Common myeloid progenitor, CD34-positive (primary cell): Measurements from ENCODE around the gene VPS13D.
A peak's percentile ranks its signal among the peaks of the same experiment; 100 is the strongest.

Experiments
- CTCF ChIA-PET: fragments of 350-600 bp; sonication (Branson Sonifier 250); formaldehyde crosslinking; loops from one replicate; lab custom pipeline; 2021; ENCODE audit warnings: antibody characterized with exemption; lab: Charles Lee
- POLR2A ChIA-PET: fragments of 350-600 bp; sonication (Branson Sonifier 250); formaldehyde crosslinking; loops from one replicate; lab custom pipeline; 2021; ENCODE audit warnings: antibody characterized with exemption; lab: Charles Lee
- DNase-seq, 3 donors: peaks; one replicate each; pipeline versions ENCODE4 v3.0.0 to v3.0.0-alpha.2; 2013
- H3K27ac ChIP-seq, 2 experiments: 1 replicate in 1 of 2; 2 replicates in 1 of 2; pipeline ENCODE4 v1.7.0; 2013; ENCODE audit warnings: inconsistent platforms in 2 of 2, low read length in 2 of 2, mild to moderate bottlenecking in 2 of 2, low read depth in 1 of 2, moderate library complexity in 1 of 2; ENCODE audit not compliant: severe bottlenecking in 2 of 2, insufficient read depth in 1 of 2, poor library complexity in 1 of 2
- H3K27me3 ChIP-seq, 5 experiments: replicated peaks in 2 of 5; 1 replicate in 3 of 5; 2 replicates in 2 of 5; pipeline versions ENCODE4 v1.6.1 to v1.7.0; 2013; ENCODE audit warnings: low read length in 4 of 5, mild to moderate bottlenecking in 2 of 5, moderate library complexity in 2 of 5, inconsistent platforms in 1 of 5; ENCODE audit not compliant: insufficient read depth in 5 of 5, control insufficient read depth in 4 of 5
- H3K36me3 ChIP-seq, 4 experiments: 1 replicate in 2 of 4; 2 replicates in 2 of 4; pipeline versions ENCODE4 v1.6.1 to v1.7.0; 2013; ENCODE audit warnings: low read length in 3 of 4, control low read depth in 1 of 4, mild to moderate bottlenecking in 1 of 4; ENCODE audit not compliant: control insufficient read depth in 4 of 4, insufficient read depth in 4 of 4
- H3K4me1 ChIP-seq, 4 experiments: 1 replicate in 3 of 4; 2 replicates in 1 of 4; pipeline versions ENCODE4 v1.6.1 to v1.7.1; 2013; ENCODE audit warnings: low read length in 3 of 4, mild to moderate bottlenecking in 3 of 4, control low read depth in 1 of 4, inconsistent platforms in 1 of 4, moderate library complexity in 1 of 4; ENCODE audit not compliant: control insufficient read depth in 4 of 4, insufficient read depth in 4 of 4; ENCODE audit errors: control extremely low read depth in 1 of 4
- H3K4me3 ChIP-seq, 7 experiments: 1 replicate in 4 of 7; 2 replicates in 3 of 7; pipeline versions ENCODE4 v1.5.1 to v1.7.0; 2013; ENCODE audit warnings: mild to moderate bottlenecking in 7 of 7, low read length in 6 of 7, moderate library complexity in 6 of 7, inconsistent platforms in 2 of 7, low read depth in 2 of 7, control low read depth in 1 of 7; ENCODE audit not compliant: insufficient read depth in 4 of 7, control insufficient read depth in 1 of 7; ENCODE audit errors: extremely low read depth in 1 of 7
- H3K9me3 ChIP-seq, 5 experiments: 1 replicate in 4 of 5; 2 replicates in 1 of 5; pipeline versions ENCODE4 v1.6.1 to v1.7.1; 2013; ENCODE audit warnings: low read length in 4 of 5, mild to moderate bottlenecking in 2 of 5, inconsistent platforms in 1 of 5, low read depth in 1 of 5, moderate library complexity in 1 of 5; ENCODE audit not compliant: control insufficient read depth in 4 of 5, insufficient read depth in 2 of 5; ENCODE audit errors: control extremely low read depth in 1 of 5
- WGBS: methylation state at CpG from one replicate; pipeline ENCODE4 v1.1.5; 2013; ENCODE audit not compliant: insufficient coverage; 5-methylcytosine and 5-hydroxymethylcytosine counted together

Gene VPS13D

DNA sequence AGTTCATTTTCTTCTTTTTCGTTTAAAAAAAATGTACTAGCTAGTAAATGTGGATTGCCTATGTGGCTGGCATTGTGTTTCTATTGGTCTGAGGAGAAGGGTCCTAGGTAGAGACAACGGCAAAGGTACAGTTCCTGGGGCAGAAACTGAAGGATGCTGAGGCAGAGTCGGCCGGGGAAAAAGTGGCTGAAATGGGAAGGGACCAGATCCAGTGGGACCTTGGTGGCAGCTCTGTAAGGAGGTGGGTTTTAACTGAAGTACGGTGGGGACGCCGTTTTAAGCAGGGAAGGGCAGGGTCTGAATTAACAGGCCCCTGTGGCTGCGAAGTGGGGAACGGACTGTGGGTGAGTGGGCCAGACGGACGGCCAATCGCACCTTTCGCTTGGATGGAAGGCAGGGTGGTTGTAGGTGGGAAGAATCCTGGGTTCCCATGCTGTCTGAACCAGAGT lies 420 bp upstream of the VPS13D start:
- Histone ChIP-seq H3K36me3 (no peaks in the 10 kb centered on the region), H3K9me3 (no peaks in the 10 kb centered on the region), H3K27me3 (no peaks in the 10 kb centered on the region), H3K4me1 (peaks cover 4 to 12% (median 11%) of the 10 kb centered on the region in 4 experiments), H3K27ac (no peak overlapping the region), H3K4me3 (peak overlapping the region in 4 of 7 experiments; percentile 72 to 92 (median 90))
- POLR2A ChIA-PET, result no interaction called here
- CTCF ChIA-PET, result interaction anchor here (0.8 to 2.5 kb wide), 6 partner anchors 11 to 122 kb away, joined by 3 to 15 read pairs (median 4); no protein-coding TSS in a partner anchor
- WGBS, result 63% methylated on average over 6 of the region's 13 CpGs
- DNase-seq, result no peak

GRCh38 chr1:12230549-12231275 lies 882 bp downstream of the VPS13D start:
- POLR2A ChIA-PET, result no interaction called here
- peaks cover 4 to 12% (median 11%) of the 10 kb centered on the region in 4 experiments for H3K4me1 ChIP-seq
- no peak for DNase-seq
- H3K27me3 ChIP-seq, result no peaks in the 10 kb centered on the region
- CTCF ChIA-PET, result interaction anchor here (0.8 to 2.5 kb wide), 2 partner anchors 12 to 120 kb away, joined by 3 to 15 read pairs; no protein-coding TSS in a partner anchor
- no peaks in the 10 kb centered on the region for H3K9me3 ChIP-seq
- WGBS, result 3% methylated on average over 30 of the region's 36 CpGs
- peaks cover 0 to 8% (median 2%) of the 10 kb centered on the region in 4 experiments for H3K36me3 ChIP-seq
- peak overlapping the region; percentile 25 to 84 for H3K27ac ChIP-seq
- peak overlapping the region; percentile 69 to 92 (median 88) for H3K4me3 ChIP-seq

DNA sequence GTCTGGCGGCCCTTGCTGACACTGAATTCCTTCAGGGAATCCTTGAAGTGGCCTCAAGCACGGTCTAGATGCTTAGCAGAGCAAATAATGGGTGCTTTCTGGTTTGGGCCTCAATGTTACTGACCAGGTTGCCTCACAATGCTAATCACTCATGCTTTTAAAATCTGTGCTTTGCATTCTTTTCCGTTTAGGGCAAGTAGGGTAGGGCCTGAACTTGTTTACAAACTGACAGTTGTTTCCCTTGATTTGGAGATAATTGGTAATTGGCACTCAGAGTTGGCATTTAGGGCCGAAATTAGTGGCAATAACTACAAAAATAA lies 1.4 kb downstream of the VPS13D start:
- no peak for DNase-seq
- POLR2A ChIA-PET, result no interaction called here

DNA sequence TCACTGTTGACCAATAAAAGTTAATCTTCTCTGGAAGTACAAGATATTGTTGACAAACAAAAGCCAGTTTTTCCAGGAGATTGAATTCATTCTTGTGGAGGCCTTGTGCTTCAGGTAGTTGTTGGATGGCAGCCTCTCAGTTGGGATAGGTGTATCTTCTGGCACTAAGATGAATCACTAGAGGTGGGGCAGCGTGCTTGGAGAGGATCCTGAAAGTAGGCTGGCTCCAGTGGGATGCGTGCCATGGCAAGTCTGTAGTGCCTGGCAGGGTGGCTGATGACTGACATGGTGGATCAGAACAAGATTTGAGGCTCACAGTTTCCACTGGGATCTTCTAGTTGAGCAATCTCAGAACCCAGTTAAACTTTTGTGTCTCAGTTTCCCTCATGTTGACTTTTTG lies 2.4 kb downstream of the VPS13D start:
- no peak overlapping the region for H3K4me3 ChIP-seq
- H3K9me3 ChIP-seq, result no peaks in the 10 kb centered on the region
- no peak for DNase-seq
- no peak overlapping the region for H3K27ac ChIP-seq
- H3K27me3 ChIP-seq, result no peaks in the 10 kb centered on the region
- peaks cover 0 to 12% (median 5%) of the 10 kb centered on the region in 4 experiments for H3K36me3 ChIP-seq
- ChIA-PET CTCF (interaction anchor here (0.7 kb wide), 1 partner anchor 108 kb away, joined by 3 read pairs; no protein-coding TSS in a partner anchor), POLR2A (no interaction called here)
- 100% methylated on average over 2 of the region's 2 CpGs for WGBS
- peaks cover 4 to 12% (median 11%) of the 10 kb centered on the region in 4 experiments for H3K4me1 ChIP-seq

More for the DNA sequence above, 1.4 kb downstream of the VPS13D start:
- peaks cover 0 to 8% (median 4%) of the 10 kb centered on the region in 4 experiments for H3K36me3 ChIP-seq
- peak overlapping the region in 1 of 2 experiments; percentile 84 for H3K27ac ChIP-seq
- peaks cover 4 to 12% (median 11%) of the 10 kb centered on the region in 4 experiments for H3K4me1 ChIP-seq
- CTCF ChIA-PET, result interaction anchor here (0.8 to 2.5 kb wide), 2 partner anchors 12 to 120 kb away, joined by 3 to 15 read pairs; no protein-coding TSS in a partner anchor
- H3K9me3 ChIP-seq, result no peaks in the 10 kb centered on the region
- 83% methylated on average over 2 of the region's 4 CpGs for WGBS
- no peaks in the 10 kb centered on the region for H3K27me3 ChIP-seq
- peak overlapping the region in 6 of 7 experiments; percentile 72 to 92 (median 88) for H3K4me3 ChIP-seq

DNA sequence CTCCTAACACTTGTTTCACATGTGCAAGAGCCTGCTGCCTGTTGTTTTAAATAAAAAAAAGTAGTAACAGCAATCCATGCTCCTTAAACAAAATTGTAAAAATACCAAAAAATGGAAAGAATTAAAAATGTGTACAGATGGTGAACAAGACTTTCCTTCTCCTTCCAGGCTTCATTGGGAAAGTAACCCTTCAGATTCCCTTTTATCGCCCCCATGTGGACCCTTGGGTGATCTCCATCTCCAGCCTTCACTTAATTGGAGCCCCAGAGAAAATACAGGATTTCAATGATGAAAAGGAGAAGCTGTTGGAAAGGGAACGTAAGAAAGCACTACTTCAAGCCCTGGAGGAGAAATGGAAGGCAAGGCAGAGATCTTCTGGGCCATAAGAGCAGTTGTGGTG lies 14.2 kb downstream of the VPS13D start:
- Histone ChIP-seq H3K4me1 (no peaks in the 10 kb centered on the region), H3K36me3 (peaks cover 10 to 53% (median 34%) of the 10 kb centered on the region in 4 experiments), H3K27ac (no peak overlapping the region), H3K4me3 (no peak overlapping the region), H3K27me3 (no peaks in the 10 kb centered on the region), H3K9me3 (no peaks in the 10 kb centered on the region)
- ChIA-PET CTCF (interaction anchor here (0.6 to 1.5 kb wide), 7 partner anchors 9 to 142 kb away, joined by 3 to 8 read pairs (median 3); no protein-coding TSS in a partner anchor), POLR2A (interaction anchor here (0.6 kb wide), 1 partner anchor 11 kb away, joined by 4 read pairs; no protein-coding TSS in a partner anchor)
- WGBS, result 80% methylated on average over 2 of the region's 2 CpGs
- DNase-seq, result peak in 2 of 3 donors; percentile 6 to 33

GRCh38 chr1:12244585-12244984 lies 14.8 kb downstream of the VPS13D start:
- POLR2A ChIA-PET, result interaction anchor here (0.6 kb wide), 1 partner anchor 11 kb away, joined by 4 read pairs; no protein-coding TSS in a partner anchor
- Histone ChIP-seq H3K9me3 (no peaks in the 10 kb centered on the region), H3K27me3 (no peaks in the 10 kb centered on the region), H3K27ac (no peak overlapping the region), H3K4me3 (no peak overlapping the region), H3K4me1 (no peaks in the 10 kb centered on the region), H3K36me3 (peaks cover 15 to 58% (median 36%) of the 10 kb centered on the region in 4 experiments)
- CTCF ChIA-PET, result interaction anchor here (0.6 to 1.5 kb wide), 7 partner anchors 10 to 143 kb away, joined by 3 to 8 read pairs (median 3); no protein-coding TSS in a partner anchor
- 100% methylated on average over 3 of the region's 5 CpGs for WGBS
- no peak for DNase-seq
